GM04504 (cell line): ENCODE results near the gene ZNF232.
"Not testable (repeated sequence)": the region's sequence is repeated elsewhere in the genome, so short reads cannot be mapped to it uniquely, and the experiment has no call there.

Experiments
- DNase-seq: peaks from one replicate; pipeline ENCODE4 v3.0.0-alpha.2; 2012; ENCODE audit warnings: low read depth

Gene ZNF232

GRCh38 chr17:5129770-5130169 lies 18.1 kb upstream of the ZNF232 start:
- not testable (repeated sequence) for DNase-seq

GRCh38 chr17:5128905-5129535 lies 17.3 kb upstream of the ZNF232 start:
- no peak for DNase-seq

GRCh38 chr17:5128387-5128786 lies 16.7 kb upstream of the ZNF232 start:
- not testable (repeated sequence) for DNase-seq

GRCh38 chr17:5127910-5128309 lies 16.2 kb upstream of the ZNF232 start:
- no peak for DNase-seq

- DNase-seq: no peak
Observed at GRCh38 chr17:5126719-5127488, 15.2 kb upstream of the ZNF232 start.

- DNase-seq: not testable (repeated sequence)
Observed at GRCh38 chr17:5124896-5125295, 13.2 kb upstream of the ZNF232 start.

- not testable (repeated sequence) for DNase-seq
Observed at GRCh38 chr17:5124125-5124760, 12.6 kb upstream of the ZNF232 start.

- DNase-seq: no peak
Observed at GRCh38 chr17:5123343-5124124, 11.9 kb upstream of the ZNF232 start.

GRCh38 chr17:5122586-5123342 lies 11.1 kb upstream of the ZNF232 start:
- no peak for DNase-seq

GRCh38 chr17:5122056-5122455 lies 10.4 kb upstream of the ZNF232 start:
- not testable (repeated sequence) for DNase-seq

- DNase-seq: no peak
Observed at GRCh38 chr17:5121186-5121841, 9.6 kb upstream of the ZNF232 start.

- DNase-seq: not testable (repeated sequence)
Observed at GRCh38 chr17:5120436-5121185, 8.9 kb upstream of the ZNF232 start.

- DNase-seq: no peak
Observed at GRCh38 chr17:5120036-5120435, 8.4 kb upstream of the ZNF232 start.

- DNase-seq: no peak
Observed at GRCh38 chr17:5118219-5118618, 6.5 kb upstream of the ZNF232 start.

- DNase-seq: no peak
Observed at GRCh38 chr17:5115673-5116651, 4.3 kb upstream of the ZNF232 start, which contains the start of gene USP6. USP6 (plus strand) TSS chr17:5116032; CDS start chr17:5130368, 14,336 bp downstream.

- no peak for DNase-seq
Observed at GRCh38 chr17:5110816-5111215, 862 bp downstream of the ZNF232 start.

- DNase-seq: no peak
Observed at GRCh38 chr17:5100832-5101231, 10.8 kb downstream of the ZNF232 start.

- DNase-seq: no peak
Observed at GRCh38 chr17:5099271-5099670, 12.4 kb downstream of the ZNF232 start.
